ENCODE data around the gene ZNF385C. TPM values are rescaled to one million over a fixed set of nuclear protein-coding genes. Genes with fewer than 3 reads are reported as not detected.

Gene ZNF385C
- total RNA-seq, 1 donor from 2014 or later = under 0.01 TPM

- FAIRE-seq = no peak
- peaks cover 2% of the 10 kb centered on the region for H3K27me3 ChIP-seq (ENCODE audit: control insufficient read depth, insufficient read depth, low read length)
- TF ChIP-seq CTCF (IDR thresholded peaks at IDR 0.05; ENCODE audit: insufficient read depth, low read length, severe bottlenecking) = peak; percentile 41
- no peaks in the 10 kb centered on the region for H3K36me3 ChIP-seq (ENCODE audit: control insufficient read depth, insufficient read depth, low read length)
- no peak for DNase-seq (ENCODE audit: low read depth)
- peak within 1 kb of the TSS; percentile 56 for H3K4me3 ChIP-seq (ENCODE audit: low read depth, low read length)
Observed at GRCh38 chr17:42050393-42051012, 47.8 kb downstream of the ZNF385C start, which contains the start of gene C17orf113. C17orf113 (minus strand) TSS chr17:42050601; CDS start chr17:42043376, 7,225 bp downstream.

DNA sequence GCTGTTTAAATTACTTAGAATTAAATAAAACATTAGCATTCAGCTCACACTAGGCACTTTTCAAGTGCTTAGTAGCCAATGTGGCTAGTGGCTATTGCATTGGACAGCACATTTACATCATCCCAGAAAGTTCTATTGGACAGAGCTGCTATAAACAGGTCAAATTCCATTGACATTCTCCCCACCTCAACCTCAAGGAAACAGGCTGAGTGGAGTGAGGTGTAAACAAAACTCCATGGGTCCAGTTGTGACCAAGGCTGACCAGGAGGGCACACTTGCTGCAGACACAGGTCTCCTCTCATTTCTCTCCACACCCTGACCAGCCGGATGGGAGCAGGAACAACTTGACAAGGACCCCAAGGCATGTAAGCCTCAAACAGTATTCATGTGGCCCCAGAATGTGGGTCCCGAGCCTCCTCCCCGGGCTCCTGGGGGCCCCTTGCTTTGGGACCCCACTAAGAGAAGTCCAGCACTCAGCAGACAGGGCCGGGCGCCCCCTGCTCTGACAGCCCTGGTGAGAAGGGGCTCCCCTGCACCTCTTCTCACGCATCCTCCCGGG is 48.4 kb downstream of the ZNF385C start:
- DNase-seq (ENCODE audit: low read depth) (no peak), FAIRE-seq (no peak)
- Histone ChIP-seq H3K36me3 (ENCODE audit: control insufficient read depth, insufficient read depth, low read length) (no peaks in the 10 kb centered on the region), H3K27me3 (ENCODE audit: control insufficient read depth, insufficient read depth, low read length) (peaks cover 2% of the 10 kb centered on the region), H3K4me3 (ENCODE audit: low read depth, low read length) (peak overlapping the region; percentile 56)
- TF ChIP-seq CTCF (IDR thresholded peaks at IDR 0.05; ENCODE audit: insufficient read depth, low read length, severe bottlenecking) = no peak

- DNase-seq (ENCODE audit: low read depth) = no peak
- H3K27me3 ChIP-seq (ENCODE audit: control insufficient read depth, insufficient read depth, low read length) = no peaks in the 10 kb centered on the region
- no peak overlapping the region for H3K4me3 ChIP-seq (ENCODE audit: low read depth, low read length)
- TF ChIP-seq CTCF (IDR thresholded peaks at IDR 0.05; ENCODE audit: insufficient read depth, low read length, severe bottlenecking) = no peak
- no peak for FAIRE-seq
- no peaks in the 10 kb centered on the region for H3K36me3 ChIP-seq (ENCODE audit: control insufficient read depth, insufficient read depth, low read length)
Observed at GRCh38 chr17:42047343-42047742, 50.9 kb downstream of the ZNF385C start.

DNA sequence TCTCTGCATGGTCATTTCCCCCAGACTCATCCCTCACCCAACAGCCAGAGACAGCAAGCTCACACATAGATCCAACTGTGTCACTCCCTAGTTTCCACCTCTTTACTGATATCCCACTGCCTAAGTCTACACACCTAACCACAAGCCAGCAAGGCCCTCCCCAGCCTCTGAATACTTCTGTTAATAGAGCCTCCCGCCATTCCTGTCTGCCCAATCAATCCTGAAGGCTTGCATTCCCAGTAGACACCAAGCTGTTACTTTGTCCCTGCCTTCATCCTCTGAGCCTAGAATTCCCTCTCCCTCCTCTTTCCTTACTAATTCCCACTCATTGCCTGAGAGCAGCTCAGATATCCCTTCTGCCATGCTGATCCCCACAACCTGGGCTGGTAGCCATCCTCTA is 52.6 kb downstream of the ZNF385C start:
- TF ChIP-seq CTCF (IDR thresholded peaks at IDR 0.05; ENCODE audit: insufficient read depth, low read length, severe bottlenecking) = no peak
- no peak overlapping the region for H3K4me3 ChIP-seq (ENCODE audit: low read depth, low read length)
- DNase-seq (ENCODE audit: low read depth) (no peak), FAIRE-seq (no peak)
- no peaks in the 10 kb centered on the region for H3K27me3 ChIP-seq (ENCODE audit: control insufficient read depth, insufficient read depth, low read length)
- no peaks in the 10 kb centered on the region for H3K36me3 ChIP-seq (ENCODE audit: control insufficient read depth, insufficient read depth, low read length)

GRCh38 chr17:42042598-42043319 is 55.5 kb downstream of the ZNF385C start:
- no peak for TF ChIP-seq CTCF (IDR thresholded peaks at IDR 0.05; ENCODE audit: insufficient read depth, low read length, severe bottlenecking)
- Histone ChIP-seq H3K27me3 (ENCODE audit: control insufficient read depth, insufficient read depth, low read length) (no peaks in the 10 kb centered on the region), H3K36me3 (ENCODE audit: control insufficient read depth, insufficient read depth, low read length) (no peaks in the 10 kb centered on the region), H3K4me3 (ENCODE audit: low read depth, low read length) (no peak overlapping the region)
- FAIRE-seq (no peak), DNase-seq (ENCODE audit: low read depth) (no peak)
